Thoracic aorta (tissue), 2 donors: ENCODE measurements around the gene STAP2. TPM values are rescaled to one million over a fixed set of nuclear protein-coding genes. Genes with fewer than 3 reads are reported as not detected.

Source experiments
- ATAC-seq: fragments of 150-250 bp; one replicate; pipeline ENCODE4 v1.8.0; 2017; ENCODE audit warnings: low read depth; ENCODE audit not compliant: insufficient number of reproducible peaks, low FRiP score
- DNase-seq: peaks from one replicate; pipeline ENCODE4 v3.0.0-alpha.2; 2020; ENCODE audit warnings: low spot score
- H3K27ac ChIP-seq, 2 donors: fragments of 200-600 bp; sonication (generic); 1 replicate in 1 of 2; 2 replicates in 1 of 2; pipeline ENCODE4 v1.5.1; 2016; ENCODE audit warnings: mild to moderate bottlenecking in 2 of 2, moderate library complexity in 2 of 2
- H3K27me3 ChIP-seq: fragments of 200-600 bp; sonication (generic); replicated peaks from 2 replicates; pipeline ENCODE4 v1.6.0; 2016; ENCODE audit warnings: mild to moderate bottlenecking; ENCODE audit not compliant: insufficient read depth
- H3K36me3 ChIP-seq: fragments of 200-600 bp; sonication (generic); one replicate; pipeline ENCODE4 v1.5.1; 2016
- H3K4me1 ChIP-seq, 2 donors: fragments of 200-600 bp; sonication (generic); 1 replicate in 1 of 2; 2 replicates in 1 of 2; pipeline versions ENCODE4 v1.5.1 to v1.6.0; 2016; ENCODE audit warnings: low read depth in 2 of 2, mild to moderate bottlenecking in 1 of 2; ENCODE audit not compliant: control insufficient read depth in 1 of 2
- H3K4me3 ChIP-seq: fragments of 200-600 bp; sonication (generic); 2 replicates; pipeline ENCODE4 v1.5.1; 2016; ENCODE audit warnings: mild to moderate bottlenecking
- H3K9me3 ChIP-seq: fragments of 200-600 bp; sonication (generic); 2 replicates; pipeline ENCODE4 v1.5.1; 2016
- total RNA-seq, 2 donors: library from RNA; depleted of rRNA; stranded (reverse); fragments of >200 nt; gene quantifications; one replicate each; pipeline versions ENCODE4 v1.1.0 to v1.2.3, GENCODE V29; 2016
- TF ChIP-seq, protein P1 (sequence below): fragments of 200-600 bp; sonication (generic); IDR thresholded peaks from one replicate; pipeline ENCODE4 v1.5.1; 2019; ENCODE audit warnings: antibody characterized with exemption

The STAP2 gene
- total RNA-seq, 2 donors from 2014 or later, result not detected

DNA sequence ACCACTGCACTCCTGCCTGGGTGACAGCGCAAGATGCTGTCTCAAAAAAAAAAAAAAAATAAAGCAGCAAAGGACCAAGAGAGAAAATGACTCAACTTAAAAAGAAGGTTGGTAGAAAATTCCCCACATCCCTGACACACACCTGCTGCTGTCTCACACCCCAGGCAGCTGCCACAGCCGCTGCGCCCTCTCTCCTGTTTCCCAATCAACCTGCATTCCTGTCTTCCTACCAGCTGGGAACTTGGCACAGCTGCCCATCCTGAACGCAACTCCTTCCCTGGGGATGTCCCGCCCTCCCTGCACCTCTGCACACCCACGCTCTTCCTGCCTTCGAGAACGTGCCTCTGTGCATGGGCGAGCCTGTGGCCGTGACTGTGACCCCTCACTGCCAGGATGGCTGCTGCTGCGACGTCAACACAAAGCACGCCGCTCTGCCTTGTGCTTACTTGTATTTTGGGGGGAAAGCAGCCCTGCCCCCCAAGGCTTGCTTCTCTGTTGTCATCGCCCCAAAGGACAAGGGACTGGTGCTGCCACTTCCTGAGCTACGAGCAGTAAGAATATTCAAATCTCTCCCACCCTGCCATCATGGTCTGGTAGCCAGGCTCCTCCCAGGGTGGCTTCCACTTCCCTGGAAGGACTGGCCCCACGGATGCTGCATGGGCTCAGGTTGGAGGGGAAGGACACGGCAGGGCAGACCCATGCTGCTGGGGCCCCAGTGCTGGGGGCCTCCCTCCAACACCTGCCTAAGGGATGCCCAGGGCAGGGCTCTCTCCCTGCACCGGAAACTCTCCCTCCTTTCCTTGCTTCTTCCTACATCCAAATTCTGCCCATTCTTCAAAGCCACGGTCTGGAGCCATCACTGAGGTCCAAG lies 41.0 kb upstream of the STAP2 start:
- H3K9me3 ChIP-seq, result no peaks in the 10 kb centered on the region
- no peak overlapping the region for H3K4me3 ChIP-seq
- no peaks in the 10 kb centered on the region for H3K36me3 ChIP-seq
- DNase-seq (no peak), ATAC-seq (no peak)
- H3K27me3 ChIP-seq, result no peaks in the 10 kb centered on the region
- H3K27ac ChIP-seq, result no peak overlapping the region
- H3K4me1 ChIP-seq, result peaks cover 29 to 48% of the 10 kb centered on the region in 2 donors
- TF ChIP-seq, protein P1, sequence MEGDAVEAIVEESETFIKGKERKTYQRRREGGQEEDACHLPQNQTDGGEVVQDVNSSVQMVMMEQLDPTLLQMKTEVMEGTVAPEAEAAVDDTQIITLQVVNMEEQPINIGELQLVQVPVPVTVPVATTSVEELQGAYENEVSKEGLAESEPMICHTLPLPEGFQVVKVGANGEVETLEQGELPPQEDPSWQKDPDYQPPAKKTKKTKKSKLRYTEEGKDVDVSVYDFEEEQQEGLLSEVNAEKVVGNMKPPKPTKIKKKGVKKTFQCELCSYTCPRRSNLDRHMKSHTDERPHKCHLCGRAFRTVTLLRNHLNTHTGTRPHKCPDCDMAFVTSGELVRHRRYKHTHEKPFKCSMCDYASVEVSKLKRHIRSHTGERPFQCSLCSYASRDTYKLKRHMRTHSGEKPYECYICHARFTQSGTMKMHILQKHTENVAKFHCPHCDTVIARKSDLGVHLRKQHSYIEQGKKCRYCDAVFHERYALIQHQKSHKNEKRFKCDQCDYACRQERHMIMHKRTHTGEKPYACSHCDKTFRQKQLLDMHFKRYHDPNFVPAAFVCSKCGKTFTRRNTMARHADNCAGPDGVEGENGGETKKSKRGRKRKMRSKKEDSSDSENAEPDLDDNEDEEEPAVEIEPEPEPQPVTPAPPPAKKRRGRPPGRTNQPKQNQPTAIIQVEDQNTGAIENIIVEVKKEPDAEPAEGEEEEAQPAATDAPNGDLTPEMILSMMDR, result no peak

DNA sequence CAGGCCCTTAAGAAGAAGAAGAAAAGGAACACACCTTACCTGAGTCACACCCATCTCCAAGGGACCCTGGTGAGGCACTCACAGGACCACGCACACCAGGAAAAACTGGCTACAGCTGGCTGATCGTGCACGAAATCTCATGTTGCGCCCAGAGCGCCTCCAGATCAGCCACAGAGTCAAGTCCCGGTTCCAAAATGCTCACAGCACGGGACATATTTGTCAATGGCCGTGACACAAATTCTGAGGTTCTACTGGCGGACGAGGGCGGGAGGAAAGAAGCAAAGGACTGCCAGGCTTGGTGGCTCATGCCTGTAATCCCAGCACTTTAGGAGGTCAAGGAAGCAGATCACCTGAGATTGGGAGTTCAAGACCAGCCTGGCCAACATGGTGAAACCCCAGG lies 40.3 kb upstream of the STAP2 start:
- no peaks in the 10 kb centered on the region for H3K36me3 ChIP-seq
- H3K9me3 ChIP-seq, result no peaks in the 10 kb centered on the region
- no peak overlapping the region for H3K27ac ChIP-seq
- TF ChIP-seq, protein P1, result no peak
- H3K27me3 ChIP-seq, result no peaks in the 10 kb centered on the region
- no peak overlapping the region for H3K4me3 ChIP-seq
- ATAC-seq, result no peak
- H3K4me1 ChIP-seq, result peaks cover 36 to 56% of the 10 kb centered on the region in 2 donors
- no peak for DNase-seq

DNA sequence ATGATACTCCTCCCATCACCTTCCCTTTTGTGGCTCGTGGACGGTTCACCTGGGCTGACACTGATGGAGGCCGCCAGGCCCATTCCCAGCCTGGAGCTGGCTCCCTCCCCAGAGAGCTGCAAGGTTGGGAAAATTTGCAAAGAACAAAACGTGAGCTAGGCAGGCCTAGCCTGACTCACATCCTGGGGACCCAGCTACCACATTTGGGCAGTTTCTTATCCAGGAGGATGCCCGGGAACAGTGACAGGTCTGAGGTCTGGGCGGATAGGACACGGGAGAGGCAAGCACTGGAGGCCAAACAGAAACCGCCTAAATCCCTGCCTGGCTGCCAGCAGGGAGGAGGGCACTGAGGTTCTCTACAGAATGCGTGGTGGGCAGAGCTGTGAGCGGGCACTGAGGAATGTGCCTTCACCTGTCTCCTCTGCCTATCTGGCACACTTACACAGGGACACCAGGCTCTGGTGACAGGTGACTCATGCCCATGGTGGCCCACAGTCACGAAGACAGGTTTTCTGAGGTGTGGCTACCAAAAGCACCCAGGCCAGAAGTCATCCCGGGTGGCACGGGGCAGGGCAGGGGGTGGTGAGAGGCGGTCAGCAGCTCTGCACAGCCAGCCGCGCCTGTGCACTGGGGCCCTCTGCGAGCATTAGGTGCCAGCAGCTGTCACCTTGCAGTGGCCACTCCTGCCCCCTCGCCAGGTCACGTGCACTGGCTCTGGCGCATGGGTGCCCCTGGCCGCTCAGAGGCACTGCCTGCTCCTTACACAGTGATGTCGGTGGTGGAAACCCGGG lies 38.6 kb upstream of the STAP2 start:
- no peak for DNase-seq
- Histone ChIP-seq H3K27me3 (no peaks in the 10 kb centered on the region), H3K27ac (peak overlapping the region; percentile 95 to 96), H3K36me3 (no peaks in the 10 kb centered on the region), H3K4me1 (peaks cover 50 to 73% of the 10 kb centered on the region in 2 donors), H3K4me3 (no peak overlapping the region), H3K9me3 (no peaks in the 10 kb centered on the region)
- TF ChIP-seq, protein P1, result no peak
- ATAC-seq, result no peak

DNA sequence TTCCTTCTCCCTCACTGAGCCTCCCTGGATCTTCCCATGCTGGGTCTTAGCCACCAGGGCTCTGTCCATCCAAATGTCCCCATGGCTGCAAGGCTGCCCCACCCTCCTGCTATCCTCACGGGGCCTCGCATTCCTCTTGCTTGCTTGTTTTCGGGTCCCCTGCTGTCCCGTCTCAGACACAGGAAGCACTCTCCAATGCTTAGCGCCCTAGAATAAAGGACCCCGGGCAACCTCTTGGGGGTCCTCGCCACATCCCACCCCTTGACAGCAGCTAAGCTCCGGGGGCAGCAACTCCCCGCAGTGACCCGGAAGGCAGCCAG lies 38.0 kb upstream of the STAP2 start:
- H3K4me3 ChIP-seq, result no peak overlapping the region
- H3K27me3 ChIP-seq, result no peaks in the 10 kb centered on the region
- ATAC-seq (no peak), DNase-seq (no peak)
- no peaks in the 10 kb centered on the region for H3K36me3 ChIP-seq
- no peaks in the 10 kb centered on the region for H3K9me3 ChIP-seq
- peaks cover 50 to 78% of the 10 kb centered on the region in 2 donors for H3K4me1 ChIP-seq
- peak overlapping the region; percentile 95 to 96 for H3K27ac ChIP-seq
- TF ChIP-seq, protein P1, result no peak

DNA sequence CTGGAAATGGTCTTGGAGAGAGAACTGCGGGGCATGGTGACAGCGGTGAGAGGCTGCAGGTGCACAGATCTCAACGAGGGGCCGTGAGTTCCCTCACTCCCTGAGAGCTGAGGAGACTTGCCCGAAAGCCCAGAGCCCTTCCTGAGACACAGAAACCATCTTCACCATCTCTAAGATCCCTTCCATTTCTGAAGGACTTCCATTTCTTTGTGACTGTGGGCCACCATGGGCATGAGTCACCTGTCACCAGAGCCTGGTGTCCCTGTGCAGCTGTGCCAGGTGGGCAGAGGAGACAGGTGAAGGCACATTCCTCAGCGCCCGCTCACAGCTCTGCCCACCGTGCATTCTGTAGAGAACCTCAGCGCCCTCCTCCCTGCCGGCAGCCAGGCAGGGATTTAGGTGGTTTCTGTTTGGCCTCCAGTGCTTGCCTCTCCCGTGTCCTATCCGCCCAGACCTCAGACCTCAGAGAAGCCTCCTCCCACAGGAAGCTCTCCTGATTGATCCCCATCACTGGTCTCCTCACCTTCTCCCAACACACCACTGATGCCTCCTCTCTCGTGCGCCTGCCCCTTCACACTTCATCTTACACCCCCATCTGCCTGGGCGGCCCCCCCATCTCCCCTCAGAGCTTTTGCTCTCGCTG lies 37.5 kb upstream of the STAP2 start:
- Histone ChIP-seq H3K36me3 (no peaks in the 10 kb centered on the region), H3K27me3 (no peaks in the 10 kb centered on the region), H3K4me1 (peaks cover 50 to 83% of the 10 kb centered on the region in 2 donors), H3K4me3 (peak overlapping the region; percentile 4), H3K27ac (peak overlapping the region; percentile 95 to 96), H3K9me3 (no peaks in the 10 kb centered on the region)
- DNase-seq (no peak), ATAC-seq (no peak)
- TF ChIP-seq, protein P1, result no peak
